Measurements from ENCODE around the gene OR52J3. TPM values are rescaled to one million over a fixed set of nuclear protein-coding genes. Genes with fewer than 3 reads are reported as not detected.

Gene OR52J3
- total RNA-seq, 1 donor: not detected

GRCh38 chr11:5092821-5093585 lies 46.7 kb downstream of the OR52J3 start:
- no peak for DNase-seq (ENCODE audit: low read depth in 2 of 3, low spot score in 2 of 3)

GRCh38 chr11:5096011-5096410 lies 49.7 kb downstream of the OR52J3 start:
- no peak for DNase-seq (ENCODE audit: low read depth in 2 of 3, low spot score in 2 of 3)

Other genes with a start within 250 kb of the OR52J3 start
- not detected for gene OR52R1, start 242.1 kb upstream of the OR52J3 start, total RNA-seq
- not detected for gene OR51F2, start 225.2 kb upstream of the OR52J3 start, total RNA-seq
- gene OR51S1, start 197.3 kb upstream of the OR52J3 start, total RNA-seq: not detected
- gene OR51T1, start 164.6 kb upstream of the OR52J3 start, total RNA-seq: not detected
- gene OR51A7, start 142.7 kb upstream of the OR52J3 start, total RNA-seq: not detected
- not detected for gene OR51G2, start 127.2 kb upstream of the OR52J3 start, total RNA-seq
- not detected for gene OR51G1, start 122.2 kb upstream of the OR52J3 start, total RNA-seq
- under 0.01 TPM for gene OR51A4, start 98.9 kb upstream of the OR52J3 start, total RNA-seq
- gene OR51A2, start 90.8 kb upstream of the OR52J3 start, total RNA-seq: not detected
- gene OR51L1, start 51.7 kb upstream of the OR52J3 start, total RNA-seq: under 0.01 TPM
- not detected for gene OR52E2, start 13.1 kb downstream of the OR52J3 start, total RNA-seq
- under 0.01 TPM for gene OR52E1, start 23.0 kb downstream of the OR52J3 start, total RNA-seq
- not detected for gene OR52A5, start 91.8 kb downstream of the OR52J3 start, total RNA-seq
- 0.27 TPM for gene OR52A1, start 108.2 kb downstream of the OR52J3 start, total RNA-seq
- gene OR51V1, start 154.2 kb downstream of the OR52J3 start, total RNA-seq: not detected
- gene HBB, start 180.5 kb downstream of the OR52J3 start, total RNA-seq: 708 TPM
- 77.0 TPM for gene HBD, start 188.0 kb downstream of the OR52J3 start, total RNA-seq
- gene HBG1, start 203.3 kb downstream of the OR52J3 start, total RNA-seq: not detected
- 0.27 TPM for gene HBG2, start 208.3 kb downstream of the OR52J3 start, total RNA-seq
- under 0.01 TPM for gene HBE1, start 223.4 kb downstream of the OR52J3 start, total RNA-seq